GM12872 (cell line): Measurements from ENCODE around the gene MKNK1.

ENCODE experiments used
- CTCF ChIP-seq: IDR thresholded peaks from 3 replicates; pipeline ENCODE4 v1.5.1; 2011; ENCODE audit warnings: low read depth, mild to moderate bottlenecking, low read length, moderate library complexity; ENCODE audit not compliant: insufficient read depth

Gene MKNK1

GRCh38 chr1:46549697-46550681 lies 54.1 kb downstream of the MKNK1 start:
- no peak for TF ChIP-seq CTCF

- peak; percentile 50; the same call in 1 of the 3 replicates for TF ChIP-seq CTCF
Measured at GRCh38 chr1:46547481-46548383, 56.3 kb downstream of the MKNK1 start.

DNA sequence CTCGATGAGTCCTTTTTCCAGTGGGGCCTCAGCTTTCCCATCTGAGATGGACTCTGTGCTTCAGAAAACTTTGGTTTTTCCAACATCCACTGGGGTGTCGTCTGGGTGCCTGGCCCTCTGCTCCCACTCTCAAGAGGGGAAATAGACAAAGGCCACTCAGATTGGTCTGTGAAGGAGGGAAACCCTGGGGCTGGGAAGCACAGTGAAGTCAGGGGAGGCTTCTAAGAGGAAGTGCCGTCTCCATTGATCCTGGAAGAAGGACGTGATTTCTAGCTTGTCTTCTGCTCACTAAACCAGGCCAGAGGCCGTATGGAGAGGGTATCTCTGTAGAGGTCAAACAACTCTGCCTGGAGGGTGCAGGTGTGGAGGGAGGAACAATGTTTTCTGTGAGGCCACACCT lies 57.9 kb downstream of the MKNK1 start:
- no peak for TF ChIP-seq CTCF

DNA sequence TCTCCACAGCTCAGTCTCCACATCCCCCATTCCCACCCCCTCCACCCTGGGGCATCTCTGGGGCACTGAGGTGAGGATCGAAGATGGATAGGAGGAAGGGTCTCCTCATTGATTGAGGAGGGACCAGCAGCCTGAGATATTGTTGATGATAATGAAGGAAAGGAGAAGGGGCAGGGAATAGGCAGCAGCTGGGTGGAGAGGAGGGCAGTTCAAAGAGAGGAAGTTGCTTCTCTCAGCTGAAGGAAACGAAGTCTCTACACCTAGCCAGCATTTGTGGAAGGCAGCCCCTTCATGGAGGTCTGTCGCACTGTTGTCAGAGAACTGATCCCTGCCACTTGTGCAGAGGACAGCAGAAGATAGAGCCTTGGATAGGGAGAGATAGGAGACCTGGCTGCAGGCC lies 58.3 kb downstream of the MKNK1 start:
- TF ChIP-seq CTCF, result no peak

- no peak for TF ChIP-seq CTCF
Measured at GRCh38 chr1:46544561-46545240, 59.4 kb downstream of the MKNK1 start.

DNA sequence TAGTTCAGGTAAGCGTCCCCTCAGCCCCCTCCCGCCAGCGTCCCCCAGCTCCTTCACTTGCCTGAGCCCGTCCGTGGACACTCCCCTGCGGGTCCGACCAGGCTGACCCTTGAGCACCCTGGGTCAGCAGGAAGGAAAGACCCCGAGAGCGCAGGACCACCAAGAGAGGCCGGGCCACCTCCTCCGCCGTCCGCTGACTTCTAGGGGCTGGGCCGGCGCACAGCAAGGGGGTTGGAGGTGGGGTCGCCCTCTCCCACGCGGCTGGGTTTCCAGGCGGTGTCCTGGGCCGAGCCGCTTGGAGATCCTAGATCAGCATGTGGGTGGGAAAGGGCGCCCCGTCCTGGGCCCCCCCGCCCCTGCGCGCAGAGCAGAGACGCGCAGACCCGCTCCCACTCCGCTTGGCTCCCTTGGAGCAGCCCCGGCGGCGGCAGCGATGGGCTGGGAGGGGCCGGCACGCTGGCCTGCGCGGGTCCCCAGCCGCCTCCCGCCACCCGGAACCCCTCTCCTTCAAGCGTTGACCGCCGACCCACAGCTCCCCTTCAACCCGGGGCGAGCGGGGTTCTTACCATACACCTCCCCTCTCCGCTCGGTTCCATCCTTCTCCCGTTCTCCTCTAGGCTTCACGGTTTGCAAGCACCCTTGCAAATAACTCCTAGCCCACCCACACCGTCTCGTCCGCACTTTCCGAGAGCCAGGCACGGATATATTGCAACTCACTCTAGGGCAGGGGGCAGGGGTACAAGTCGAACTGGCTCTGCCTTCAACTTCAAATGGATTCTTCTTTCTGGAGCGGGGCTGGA lies 60.1 kb downstream of the MKNK1 start:
- TF ChIP-seq CTCF, result no peak
